Testis (tissue), 2 donors: ENCODE data around the gene TENM4.

Experiments used
- CTCF ChIP-seq, 3 experiments: fragments of 450-650 bp in 2 of 3; fragments of 200-600 bp in 1 of 3; sonication (generic) in 1 of 3; IDR thresholded peaks; one replicate each; pipeline ENCODE4 v1.5.1; 2016 to 2019; ENCODE audit warnings: antibody characterized with exemption in 3 of 3, mild to moderate bottlenecking in 2 of 3, moderate library complexity in 1 of 3
- POLR2A ChIP-seq: fragments of 450-650 bp; IDR thresholded peaks from one replicate; pipeline ENCODE4 v1.6.1; 2017; ENCODE audit warnings: antibody characterized with exemption, mild to moderate bottlenecking, moderate library complexity

- no peak for TF ChIP-seq CTCF (IDR thresholded peaks at IDR 0.05)
- TF ChIP-seq POLR2A = no peak
Observed at GRCh38 chr11:79173615-79174014, 267.2 kb downstream of the TENM4 start.
